ENCODE results near the gene CHAF1B.

DNA sequence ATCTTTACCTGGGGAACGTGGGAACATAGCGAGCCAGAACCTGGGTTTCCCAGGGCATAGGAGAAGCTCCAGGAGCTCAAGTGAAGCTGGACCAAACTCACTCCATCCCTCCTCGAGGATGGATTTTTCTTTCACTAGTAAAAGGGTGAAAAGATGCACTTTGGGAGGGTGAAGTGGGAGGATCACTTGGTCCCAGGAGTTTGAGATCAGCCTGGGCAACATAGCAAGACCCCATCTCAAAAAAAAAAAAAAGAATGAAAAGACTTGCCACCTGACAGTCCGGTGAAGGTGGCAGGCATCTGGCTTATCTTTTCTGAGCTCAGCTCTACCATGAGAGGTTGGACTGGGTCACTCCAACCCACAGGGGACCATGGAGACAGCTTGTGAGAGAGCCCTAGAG lies 42.3 kb downstream of the CHAF1B start:
- TF ChIP-seq, protein P1, sequence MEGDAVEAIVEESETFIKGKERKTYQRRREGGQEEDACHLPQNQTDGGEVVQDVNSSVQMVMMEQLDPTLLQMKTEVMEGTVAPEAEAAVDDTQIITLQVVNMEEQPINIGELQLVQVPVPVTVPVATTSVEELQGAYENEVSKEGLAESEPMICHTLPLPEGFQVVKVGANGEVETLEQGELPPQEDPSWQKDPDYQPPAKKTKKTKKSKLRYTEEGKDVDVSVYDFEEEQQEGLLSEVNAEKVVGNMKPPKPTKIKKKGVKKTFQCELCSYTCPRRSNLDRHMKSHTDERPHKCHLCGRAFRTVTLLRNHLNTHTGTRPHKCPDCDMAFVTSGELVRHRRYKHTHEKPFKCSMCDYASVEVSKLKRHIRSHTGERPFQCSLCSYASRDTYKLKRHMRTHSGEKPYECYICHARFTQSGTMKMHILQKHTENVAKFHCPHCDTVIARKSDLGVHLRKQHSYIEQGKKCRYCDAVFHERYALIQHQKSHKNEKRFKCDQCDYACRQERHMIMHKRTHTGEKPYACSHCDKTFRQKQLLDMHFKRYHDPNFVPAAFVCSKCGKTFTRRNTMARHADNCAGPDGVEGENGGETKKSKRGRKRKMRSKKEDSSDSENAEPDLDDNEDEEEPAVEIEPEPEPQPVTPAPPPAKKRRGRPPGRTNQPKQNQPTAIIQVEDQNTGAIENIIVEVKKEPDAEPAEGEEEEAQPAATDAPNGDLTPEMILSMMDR (IDR thresholded peaks at IDR 0.05; ENCODE audit: borderline replicate concordance, extremely low read depth, low read length, poor library complexity, severe bottlenecking), result no peak
- TF ChIP-seq EZH2 (IDR thresholded peaks at IDR 0.05; ENCODE audit: borderline replicate concordance, low read depth, low read length, severe bottlenecking), result no peak
